ENCODE data around the gene KLK4. TPM values are rescaled to one million over a fixed set of nuclear protein-coding genes. Genes with fewer than 3 reads are reported as not detected.

Gene KLK4
- total and polyA plus RNA-seq, 4 donors: not detected

DNA sequence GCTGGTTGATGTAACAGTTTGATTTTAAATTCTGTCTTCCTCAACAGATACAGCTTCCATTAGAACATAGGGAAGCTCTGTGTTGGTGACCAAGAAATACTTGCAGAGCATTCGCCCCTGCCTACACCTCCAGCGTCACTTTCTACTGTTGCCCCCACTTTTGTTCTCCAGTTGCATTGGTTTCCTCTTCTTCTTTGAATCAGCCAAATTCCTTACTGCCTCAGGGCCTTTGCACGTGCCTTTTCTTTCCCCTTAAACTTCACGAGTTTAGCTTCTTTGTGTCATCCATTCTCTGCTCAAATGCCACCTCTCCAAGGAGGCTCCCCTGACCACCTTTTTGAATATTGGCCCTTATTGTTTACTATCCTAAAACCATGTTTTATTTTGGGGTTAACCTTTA, 35.9 kb upstream of the KLK4 start:
- no peak for DNase-seq (ENCODE audit: low spot score)
- Histone ChIP-seq H3K9me3 (ENCODE audit: control insufficient read depth in 4 of 4, low read length in 3 of 4) (no peaks in the 10 kb centered on the region), H3K4me3 (ENCODE audit: low read depth in 1 of 3, low read length in 3 of 3) (no peak overlapping the region), H3K36me3 (ENCODE audit: control insufficient read depth in 4 of 4, insufficient read depth in 3 of 4, low read depth in 1 of 4, low read length in 3 of 4) (no peaks in the 10 kb centered on the region), H3K9ac (ENCODE audit: low read depth in 1 of 2, low read length in 2 of 2) (no peak overlapping the region), H3K27ac (ENCODE audit: low read depth in 1 of 2, low read length in 2 of 2) (no peak overlapping the region), H3K4me1 (ENCODE audit: control insufficient read depth in 4 of 4, insufficient read depth in 4 of 4, low read length in 3 of 4) (no peaks in the 10 kb centered on the region), H3K27me3 (ENCODE audit: control insufficient read depth in 4 of 4, insufficient read depth in 4 of 4, low read length in 3 of 4) (peaks cover 0 to 4% (median 1%) of the 10 kb centered on the region in 4 donors)
- TF ChIP-seq YY1 (IDR thresholded peaks at IDR 0.05) (no peak), SP1 (IDR thresholded peaks at IDR 0.05) (no peak), EGR1 (IDR thresholded peaks at IDR 0.05; ENCODE audit: low read depth in 2 of 2) (no peak), FOXA1 (IDR thresholded peaks at IDR 0.05) (no peak)
- TF ChIP-seq, protein P1, sequence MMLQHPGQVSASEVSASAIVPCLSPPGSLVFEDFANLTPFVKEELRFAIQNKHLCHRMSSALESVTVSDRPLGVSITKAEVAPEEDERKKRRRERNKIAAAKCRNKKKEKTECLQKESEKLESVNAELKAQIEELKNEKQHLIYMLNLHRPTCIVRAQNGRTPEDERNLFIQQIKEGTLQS (IDR thresholded peaks at IDR 0.05): no peak
- TF ChIP-seq, protein P2, sequence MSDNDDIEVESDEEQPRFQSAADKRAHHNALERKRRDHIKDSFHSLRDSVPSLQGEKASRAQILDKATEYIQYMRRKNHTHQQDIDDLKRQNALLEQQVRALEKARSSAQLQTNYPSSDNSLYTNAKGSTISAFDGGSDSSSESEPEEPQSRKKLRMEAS (IDR thresholded peaks at IDR 0.05): no peak
- WGBS: 65% methylated on average over 4 of the region's 4 CpGs

DNA sequence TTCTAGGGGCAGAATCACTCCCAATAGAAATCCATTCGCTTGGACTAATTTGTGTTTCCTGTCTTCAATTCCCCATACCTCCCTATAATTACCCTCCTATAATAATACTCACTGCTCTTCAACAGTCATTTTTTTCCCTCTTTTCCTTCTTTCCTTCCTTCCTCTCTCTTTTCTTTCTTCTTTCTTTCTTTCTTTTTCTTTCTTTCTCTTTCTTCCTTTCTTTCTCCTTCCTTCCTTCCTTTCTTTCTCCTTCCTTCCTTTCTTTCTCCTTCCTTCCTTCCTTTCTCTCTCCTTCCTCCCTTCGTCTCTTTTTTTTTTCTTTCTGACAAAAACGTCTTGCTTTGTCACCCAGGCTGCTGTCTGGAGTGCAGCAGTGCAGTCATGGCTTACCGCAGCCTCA, 33.6 kb upstream of the KLK4 start:
- Histone ChIP-seq H3K9me3 (ENCODE audit: control insufficient read depth in 4 of 4, low read length in 3 of 4) (peaks cover 0 to 2% (median under 1%) of the 10 kb centered on the region in 4 donors), H3K4me3 (ENCODE audit: low read depth in 1 of 3, low read length in 3 of 3) (no peak overlapping the region)
- TF ChIP-seq, protein P3, sequence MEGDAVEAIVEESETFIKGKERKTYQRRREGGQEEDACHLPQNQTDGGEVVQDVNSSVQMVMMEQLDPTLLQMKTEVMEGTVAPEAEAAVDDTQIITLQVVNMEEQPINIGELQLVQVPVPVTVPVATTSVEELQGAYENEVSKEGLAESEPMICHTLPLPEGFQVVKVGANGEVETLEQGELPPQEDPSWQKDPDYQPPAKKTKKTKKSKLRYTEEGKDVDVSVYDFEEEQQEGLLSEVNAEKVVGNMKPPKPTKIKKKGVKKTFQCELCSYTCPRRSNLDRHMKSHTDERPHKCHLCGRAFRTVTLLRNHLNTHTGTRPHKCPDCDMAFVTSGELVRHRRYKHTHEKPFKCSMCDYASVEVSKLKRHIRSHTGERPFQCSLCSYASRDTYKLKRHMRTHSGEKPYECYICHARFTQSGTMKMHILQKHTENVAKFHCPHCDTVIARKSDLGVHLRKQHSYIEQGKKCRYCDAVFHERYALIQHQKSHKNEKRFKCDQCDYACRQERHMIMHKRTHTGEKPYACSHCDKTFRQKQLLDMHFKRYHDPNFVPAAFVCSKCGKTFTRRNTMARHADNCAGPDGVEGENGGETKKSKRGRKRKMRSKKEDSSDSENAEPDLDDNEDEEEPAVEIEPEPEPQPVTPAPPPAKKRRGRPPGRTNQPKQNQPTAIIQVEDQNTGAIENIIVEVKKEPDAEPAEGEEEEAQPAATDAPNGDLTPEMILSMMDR (IDR thresholded peaks at IDR 0.05; ENCODE audit: low read depth, low read length, missing input control): no peak
- no peak for TF ChIP-seq HNF4G (IDR thresholded peaks at IDR 0.05)
- TF ChIP-seq, protein P4, sequence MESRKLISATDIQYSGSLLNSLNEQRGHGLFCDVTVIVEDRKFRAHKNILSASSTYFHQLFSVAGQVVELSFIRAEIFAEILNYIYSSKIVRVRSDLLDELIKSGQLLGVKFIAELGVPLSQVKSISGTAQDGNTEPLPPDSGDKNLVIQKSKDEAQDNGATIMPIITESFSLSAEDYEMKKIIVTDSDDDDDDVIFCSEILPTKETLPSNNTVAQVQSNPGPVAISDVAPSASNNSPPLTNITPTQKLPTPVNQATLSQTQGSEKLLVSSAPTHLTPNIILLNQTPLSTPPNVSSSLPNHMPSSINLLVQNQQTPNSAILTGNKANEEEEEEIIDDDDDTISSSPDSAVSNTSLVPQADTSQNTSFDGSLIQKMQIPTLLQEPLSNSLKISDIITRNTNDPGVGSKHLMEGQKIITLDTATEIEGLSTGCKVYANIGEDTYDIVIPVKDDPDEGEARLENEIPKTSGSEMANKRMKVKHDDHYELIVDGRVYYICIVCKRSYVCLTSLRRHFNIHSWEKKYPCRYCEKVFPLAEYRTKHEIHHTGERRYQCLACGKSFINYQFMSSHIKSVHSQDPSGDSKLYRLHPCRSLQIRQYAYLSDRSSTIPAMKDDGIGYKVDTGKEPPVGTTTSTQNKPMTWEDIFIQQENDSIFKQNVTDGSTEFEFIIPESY (IDR thresholded peaks at IDR 0.05): no peak

DNA sequence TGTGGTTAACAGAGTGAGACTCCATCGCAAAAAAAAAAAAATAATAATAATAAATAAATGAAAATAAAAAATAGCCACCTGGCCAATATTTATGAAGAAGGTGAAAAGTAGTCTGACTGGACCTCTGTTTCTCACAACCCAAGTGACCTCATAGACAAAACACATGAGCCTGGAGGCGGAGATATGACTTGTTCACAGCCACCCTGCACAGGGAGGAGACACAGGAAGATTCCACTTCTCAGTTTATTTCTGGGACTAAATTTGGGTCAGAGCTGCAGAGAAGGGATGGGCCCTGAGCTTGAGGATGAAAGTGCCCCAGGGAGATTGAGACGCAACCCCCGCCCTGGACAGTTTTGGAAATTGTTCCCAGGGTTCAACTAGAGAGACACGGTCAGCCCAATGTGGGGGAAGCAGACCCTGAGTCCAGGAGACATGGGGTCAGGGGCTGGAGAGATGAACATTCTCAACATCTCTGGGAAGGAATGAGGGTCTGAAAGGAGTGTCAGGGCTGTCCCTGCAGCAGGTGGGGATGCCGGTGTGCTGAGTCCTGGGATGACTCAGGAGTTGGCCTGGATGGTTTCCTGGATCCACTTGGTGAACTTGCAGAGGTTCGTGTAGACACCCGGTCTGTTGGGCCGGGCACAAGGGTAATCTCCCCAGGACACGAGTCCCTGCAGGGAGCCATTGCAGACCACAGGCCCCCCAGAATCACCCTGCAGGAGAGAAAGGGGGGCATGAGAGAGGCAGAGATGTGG, 32.1 kb upstream of the KLK4 start:
- DNase-seq (ENCODE audit: low spot score): no peak
- no peaks in the 10 kb centered on the region for H3K36me3 ChIP-seq (ENCODE audit: control insufficient read depth in 4 of 4, insufficient read depth in 3 of 4, low read depth in 1 of 4, low read length in 3 of 4)
- no peak overlapping the region for H3K4me3 ChIP-seq (ENCODE audit: low read depth in 1 of 3, low read length in 3 of 3)
- H3K9me3 ChIP-seq (ENCODE audit: control insufficient read depth in 4 of 4, low read length in 3 of 4): peaks cover 0 to 8% (median under 1%) of the 10 kb centered on the region in 4 donors
- no peak overlapping the region for H3K27ac ChIP-seq (ENCODE audit: low read depth in 1 of 2, low read length in 2 of 2)
- 82% methylated on average over 10 of the region's 10 CpGs for WGBS
- no peak overlapping the region for H3K9ac ChIP-seq (ENCODE audit: low read depth in 1 of 2, low read length in 2 of 2)
- H3K4me1 ChIP-seq (ENCODE audit: control insufficient read depth in 4 of 4, insufficient read depth in 4 of 4, low read length in 3 of 4): no peaks in the 10 kb centered on the region
- peaks cover 0 to 4% (median 2%) of the 10 kb centered on the region in 4 donors for H3K27me3 ChIP-seq (ENCODE audit: control insufficient read depth in 4 of 4, insufficient read depth in 4 of 4, low read length in 3 of 4)
- TF ChIP-seq, protein P1 (IDR thresholded peaks at IDR 0.05): no peak
- TF ChIP-seq RXRA (IDR thresholded peaks at IDR 0.05): no peak
- TF ChIP-seq, protein P4 (IDR thresholded peaks at IDR 0.05): no peak
- no peak for TF ChIP-seq FOXA2 (IDR thresholded peaks at IDR 0.05)
- no peak for TF ChIP-seq NR2F2 (IDR thresholded peaks at IDR 0.05)
- TF ChIP-seq EGR1 (IDR thresholded peaks at IDR 0.05; ENCODE audit: low read depth in 2 of 2): no peak
- no peak for TF ChIP-seq JUND (IDR thresholded peaks at IDR 0.05)
- TF ChIP-seq GABPA (IDR thresholded peaks at IDR 0.05 in 1 of 2, conservative IDR thresholded peaks at IDR 0.05 in 1 of 2): no peak
- no peak for TF ChIP-seq TAF1 (conservative IDR thresholded peaks at IDR 0.05)
- no peak for TF ChIP-seq YY1 (IDR thresholded peaks at IDR 0.05)
- no peak for TF ChIP-seq HNF4G (IDR thresholded peaks at IDR 0.05)
- TF ChIP-seq SP1 (IDR thresholded peaks at IDR 0.05): no peak
- TF ChIP-seq, protein P2 (IDR thresholded peaks at IDR 0.05): no peak
- TF ChIP-seq HNF4A (conservative IDR thresholded peaks at IDR 0.05): no peak
- TF ChIP-seq RAD21 (IDR thresholded peaks at IDR 0.05): no peak

More for the DNA sequence above, 33.6 kb upstream of the KLK4 start:
- WGBS: 59% methylated on average over 4 of the region's 4 CpGs
- Histone ChIP-seq H3K9ac (ENCODE audit: low read depth in 1 of 2, low read length in 2 of 2) (no peak overlapping the region), H3K27ac (ENCODE audit: low read depth in 1 of 2, low read length in 2 of 2) (no peak overlapping the region), H3K27me3 (ENCODE audit: control insufficient read depth in 4 of 4, insufficient read depth in 4 of 4, low read length in 3 of 4) (peaks cover 0 to 4% (median 0%) of the 10 kb centered on the region in 4 donors), H3K36me3 (ENCODE audit: control insufficient read depth in 4 of 4, insufficient read depth in 3 of 4, low read depth in 1 of 4, low read length in 3 of 4) (no peaks in the 10 kb centered on the region), H3K4me1 (ENCODE audit: control insufficient read depth in 4 of 4, insufficient read depth in 4 of 4, low read length in 3 of 4) (no peaks in the 10 kb centered on the region)
- DNase-seq (ENCODE audit: low spot score): no peak
